Measurements from ENCODE around the gene MED1.

- TF ChIP-seq EP300 (IDR thresholded peaks at IDR 0.05; ENCODE audit: borderline replicate concordance in 1 of 2, low read depth in 1 of 2, low read length in 1 of 2) (no peak; a peak in 1 of 4 replicates), YY1 (IDR thresholded peaks at IDR 0.05; ENCODE audit: low read depth) (no peak), POLR2AphosphoS5 (IDR thresholded peaks at IDR 0.05; ENCODE audit: low read depth, low read length) (no peak), RCOR1 (IDR thresholded peaks at IDR 0.05; ENCODE audit: low read length) (no peak), CTCF (IDR thresholded peaks at IDR 0.05) (no peak)
These were observed 34.5 kb upstream of the MED1 start for GRCh38 chr17:39485555-39485954.

All from SK-N-SH (cell line).